GM12891 (cell line): ENCODE measurements around the gene GALNT7.

Experiments used
- PAX5 ChIP-seq: IDR thresholded peaks from 2 replicates; pipeline ENCODE4 v1.6.1; 2011; ENCODE audit warnings: low read length, moderate library complexity, mild to moderate bottlenecking; ENCODE audit not compliant: insufficient read depth, severe bottlenecking
- POLR2A ChIP-seq: IDR thresholded peaks from 2 replicates; pipeline ENCODE4 v1.6.1; 2011; ENCODE audit warnings: low read depth, low read length, control low read depth
- POLR2AphosphoS5 ChIP-seq: IDR thresholded peaks from 2 replicates; pipeline ENCODE4 v1.6.1; 2011; ENCODE audit warnings: low read depth, low read length, control low read depth
- SPI1 ChIP-seq: IDR thresholded peaks from 2 replicates; pipeline ENCODE4 v1.6.1; 2011; ENCODE audit warnings: low read depth, low read length, control low read depth
- TAF1 ChIP-seq: IDR thresholded peaks from 2 replicates; pipeline ENCODE4 v1.6.1; 2011; ENCODE audit warnings: low read depth, low read length, control low read depth

DNA sequence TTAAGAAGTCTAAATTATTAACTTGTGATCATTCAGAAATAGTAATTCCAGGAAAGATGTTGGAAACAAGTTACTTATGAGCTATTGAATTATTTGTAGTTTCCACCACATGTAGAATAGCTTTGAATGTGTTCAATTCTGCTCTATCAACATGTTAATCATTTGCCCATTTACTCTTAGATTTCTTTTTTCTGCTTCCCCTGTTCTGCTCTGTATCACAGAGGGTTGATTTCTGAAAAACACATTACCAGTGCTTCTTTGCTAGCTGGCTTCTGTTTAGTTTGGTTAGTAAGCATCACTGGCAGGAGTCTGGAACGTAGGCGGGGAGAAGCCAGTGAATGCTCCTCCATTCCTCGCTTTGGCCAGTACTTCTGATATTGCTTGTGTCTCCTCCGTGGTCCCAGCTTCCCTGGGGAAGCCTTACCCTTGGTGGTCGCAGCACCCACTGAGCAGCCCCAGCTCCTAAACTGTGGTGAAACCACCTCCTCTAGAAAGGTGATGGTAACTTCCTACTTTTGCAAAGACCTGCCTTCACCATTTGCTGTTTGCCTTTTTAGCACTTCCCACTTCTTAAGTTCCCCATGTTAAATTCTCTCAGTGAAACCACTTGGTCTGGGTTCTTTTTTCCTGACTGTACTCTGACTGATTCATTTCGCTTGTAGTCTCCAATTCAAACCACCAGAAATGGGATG lies 40.3 kb upstream of the GALNT7 start:
- TF ChIP-seq POLR2A (no peak), POLR2AphosphoS5 (no peak), TAF1 (no peak), SPI1 (no peak), PAX5 (no peak)
